HepG2 (cell line): ENCODE data around the gene RASA3.

Experiments used
- ARID2 ChIP-seq: sonication (generic); formaldehyde crosslinking; IDR thresholded peaks from 2 replicates; pipeline ENCODE4 v1.8.1; 2022; ENCODE audit warnings: mild to moderate bottlenecking, missing genetic modification reagents, borderline replicate concordance
- ARNTL ChIP-seq: sonication (generic); formaldehyde crosslinking; IDR thresholded peaks from 2 replicates; pipeline ENCODE4 v1.4.0; 2020; ENCODE audit warnings: mild to moderate bottlenecking, missing genetic modification reagents
- BHLHE40 ChIP-seq: IDR thresholded peaks from 2 replicates; pipeline ENCODE4 v1.6.1; 2011; ENCODE audit warnings: low read length, improper control_type of control experiment
- CTCF ChIP-seq: sonication (generic); formaldehyde crosslinking; IDR thresholded peaks from 2 replicates; pipeline ENCODE4 v1.5.0; 2020; ENCODE audit warnings: mild to moderate bottlenecking, missing genetic modification reagents, moderate library complexity
- HNF1B ChIP-seq: sonication (generic); formaldehyde crosslinking; IDR thresholded peaks from 2 replicates; pipeline ENCODE4 v1.5.1; 2020; ENCODE audit warnings: mild to moderate bottlenecking, moderate library complexity, missing genetic modification reagents
- MTF1 ChIP-seq: sonication (generic); formaldehyde crosslinking; IDR thresholded peaks from 2 replicates; pipeline ENCODE4 v1.5.0; 2020; ENCODE audit warnings: missing genetic modification reagents
- RBM39 ChIP-seq: fragments of 200-400 bp; formaldehyde crosslinking; IDR thresholded peaks from one replicate; pipeline ENCODE4 v1.6.1; 2018; ENCODE audit warnings: antibody characterized with exemption, mild to moderate bottlenecking, low read depth, low read length; ENCODE audit not compliant: poor library complexity, severe bottlenecking
- ZNF670 ChIP-seq: sonication (generic); formaldehyde crosslinking; IDR thresholded peaks from 2 replicates; pipeline ENCODE4 v1.8.0; 2022; ENCODE audit warnings: mild to moderate bottlenecking, missing genetic modification reagents, borderline replicate concordance
- ZNF777 ChIP-seq: sonication (generic); formaldehyde crosslinking; IDR thresholded peaks from 2 replicates; pipeline ENCODE4 v1.4.0; 2020; ENCODE audit warnings: missing genetic modification reagents

- TF ChIP-seq MTF1 (no peak), ARID2 (CRISPR knock-in tag) (no peak), RBM39 (no peak), BHLHE40 (no peak), HNF1B (CRISPR knock-in tag) (no peak), ZNF777 (no peak), CTCF (no peak), ZNF670 (no peak), ARNTL (CRISPR knock-in tag) (no peak)
Measured at GRCh38 chr13:114018461-114019055, 113.9 kb downstream of the RASA3 start.
